ENCODE measurements around the gene CLASP1.

CLASP1 gene

DNA sequence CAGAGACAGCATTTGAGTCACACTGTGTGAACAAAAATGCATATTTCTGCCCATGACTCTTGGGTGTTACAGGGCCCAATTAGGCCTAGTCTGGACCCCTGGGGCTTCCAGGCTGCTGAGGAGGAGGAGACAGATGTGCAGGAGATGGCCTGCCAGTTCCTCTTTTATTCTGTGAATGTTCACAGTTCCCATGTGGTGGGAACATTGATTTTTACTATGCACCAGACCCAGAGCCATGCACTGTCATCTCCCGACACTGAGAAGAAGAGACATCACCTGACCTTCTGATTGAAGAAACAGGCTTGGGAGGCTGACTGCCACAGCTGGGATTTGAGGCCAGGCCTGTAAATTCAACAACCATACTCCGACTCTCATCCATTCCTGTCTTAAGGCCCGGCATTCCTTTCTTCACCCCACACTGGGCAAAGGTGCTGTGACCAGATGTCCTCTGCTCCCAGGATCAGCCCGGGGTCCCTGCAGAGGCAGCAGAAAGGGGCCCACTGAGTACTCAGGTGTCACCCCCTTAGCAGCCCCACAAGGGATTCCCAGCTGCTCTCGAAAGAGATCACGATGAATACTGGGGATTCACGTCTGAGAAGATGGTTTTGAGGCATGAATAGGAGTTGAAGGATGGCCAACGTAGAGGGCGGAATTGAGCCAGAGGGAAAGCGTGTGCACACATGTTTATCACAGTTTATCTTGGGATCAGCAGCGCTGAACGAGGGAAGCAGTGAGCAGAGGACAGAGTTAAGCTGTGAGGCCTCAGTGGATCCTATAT, 360.6 kb downstream of the CLASP1 start:
- no peak for DNase-seq (ENCODE audit: low read depth)
- H3K4me3 ChIP-seq (ENCODE audit: low read depth, low read length), result no peak overlapping the region
- no peak for TF ChIP-seq CTCF (conservative IDR thresholded peaks at IDR 0.05; ENCODE audit: low read depth, low read length)

DNA sequence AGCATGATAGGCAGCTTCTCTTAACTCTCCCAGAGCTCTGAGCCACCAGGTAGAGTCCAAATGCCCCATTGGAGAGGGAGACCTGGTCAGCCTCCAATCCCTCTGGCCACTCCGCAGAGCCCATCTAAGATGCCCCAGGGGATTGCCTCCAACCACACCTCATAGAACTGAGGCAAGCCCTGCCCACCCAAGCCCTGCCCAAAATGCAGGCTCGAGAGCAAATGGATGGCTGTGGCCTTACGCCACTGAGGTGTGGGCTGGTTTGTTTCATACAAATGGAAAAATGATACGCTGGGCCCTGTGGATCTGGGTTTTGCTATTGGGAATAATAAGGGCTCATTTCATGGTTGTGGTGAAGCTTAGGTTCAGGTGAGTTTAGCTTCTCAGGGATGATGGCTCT, 361.3 kb downstream of the CLASP1 start:
- TF ChIP-seq CTCF (conservative IDR thresholded peaks at IDR 0.05; ENCODE audit: low read depth, low read length), result no peak
- DNase-seq (ENCODE audit: low read depth), result no peak
- H3K4me3 ChIP-seq (ENCODE audit: low read depth, low read length), result no peak overlapping the region

All from choroid plexus epithelial cell (primary cell).